Sigmoid colon (tissue), 7 donors: ENCODE data around the gene FRY. TPM values are rescaled to one million over a fixed set of nuclear protein-coding genes. Genes with fewer than 3 reads are reported as not detected.

Source experiments
- DNase-seq: peaks from one replicate; pipeline ENCODE4 v3.0.0-alpha.2; 2019
- H3K27ac ChIP-seq, 4 donors: fragments of 200-600 bp; sonication (generic); one replicate each; pipeline ENCODE4 v1.5.1; 2016 to 2019; ENCODE audit warnings: mild to moderate bottlenecking in 1 of 4
- H3K27me3 ChIP-seq, 3 donors: fragments of 200-600 bp; sonication (generic); one replicate each; pipeline ENCODE4 v1.5.1; 2019; ENCODE audit warnings: mild to moderate bottlenecking in 1 of 3
- H3K36me3 ChIP-seq, 4 donors: fragments of 200-600 bp; sonication (generic); one replicate each; pipeline ENCODE4 v1.5.1; 2016 to 2019
- H3K4me1 ChIP-seq, 4 donors: fragments of 200-600 bp; sonication (generic); one replicate each; pipeline ENCODE4 v1.5.1; 2017 to 2019
- H3K4me3 ChIP-seq, 4 donors: fragments of 200-600 bp; sonication (generic); one replicate each; pipeline ENCODE4 v1.5.1; 2017 to 2019; ENCODE audit warnings: mild to moderate bottlenecking in 2 of 4, moderate library complexity in 1 of 4
- H3K9me3 ChIP-seq, 4 donors: fragments of 200-600 bp in 3 of 4; sonication (generic) in 3 of 4; one replicate each; pipeline versions ENCODE4 v1.5.1 to v1.6.1; 2013 to 2019
- EP300 ChIP-seq, 4 donors: sonication (generic); formaldehyde crosslinking; IDR thresholded peaks; one replicate each; pipeline ENCODE4 v1.6.1; 2017; ENCODE audit warnings: antibody characterized with exemption in 4 of 4
- POLR2A ChIP-seq, 2 donors: fragments of 450-650 bp; IDR thresholded peaks; one replicate each; pipeline ENCODE4 v1.6.1; 2016; ENCODE audit warnings: antibody characterized with exemption in 2 of 2, mild to moderate bottlenecking in 2 of 2, moderate library complexity in 2 of 2
- POLR2AphosphoS5 ChIP-seq, 4 donors: sonication (generic); formaldehyde crosslinking; IDR thresholded peaks; one replicate each; pipeline ENCODE4 v1.6.1; 2017; ENCODE audit warnings: antibody characterized with exemption in 4 of 4
- WGBS, 2 donors: extraction: QIAGEN DNeasy Blood & Tissue Kit; methylation state at CpG; one replicate each; pipeline ENCODE4 v1.1.7; 2013; 5-methylcytosine and 5-hydroxymethylcytosine counted together
- intact Hi-C: fragments of 100-400 bp; cut with DNase I; formaldehyde crosslinking; loops from one replicate; pipeline ENCODE4 v1.15.1; 2023
- polyA plus RNA-seq, 3 donors: library from polyadenylated mRNA; stranded (reverse); fragments of 200-250 nt; gene quantifications; one replicate each; pipeline ENCODE4 v1.2.3, GENCODE V29; 2013
- total RNA-seq, 4 donors: library from RNA; depleted of rRNA; stranded (reverse); fragments of >200 nt; gene quantifications; one replicate each; pipeline ENCODE4 v1.1.0, GENCODE V29; 2016
- TF ChIP-seq, protein P1 (sequence below), 4 experiments: fragments of 450-650 bp in 3 of 4; fragments of 200-600 bp in 1 of 4; IDR thresholded peaks; one replicate each; pipeline ENCODE4 v1.5.1; 2016 to 2019; ENCODE audit warnings: antibody characterized with exemption in 4 of 4, mild to moderate bottlenecking in 3 of 4, moderate library complexity in 2 of 4
- donor health status: healthy with polysubstance abuse.
- donor health status: Bipolar disorder and iron deficiency.
- donor health status: healthy.

FRY gene
- total and polyA plus RNA-seq, 7 donors, result 1.4 to 118 (median 26.7) TPM

DNA sequence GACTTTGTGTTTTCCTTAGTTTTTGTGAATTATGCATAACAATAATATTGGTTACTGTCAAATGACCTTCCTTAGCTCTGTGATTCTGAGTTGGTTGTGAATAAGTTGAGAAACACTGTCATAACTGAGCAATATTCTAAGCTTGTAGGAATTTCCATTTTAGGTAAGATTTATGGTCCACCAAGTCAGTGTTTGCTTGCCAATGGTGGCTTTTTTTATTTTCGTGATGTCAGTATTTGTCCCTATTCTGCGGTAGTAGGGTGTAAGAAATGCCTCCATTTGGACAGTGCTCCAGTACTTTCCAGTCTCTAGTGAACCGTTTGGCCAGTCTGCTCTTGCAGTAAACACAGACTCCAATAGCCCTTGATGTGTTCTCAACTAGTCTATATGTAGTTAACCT lies 94.7 kb downstream of the FRY start:
- Histone ChIP-seq H3K27me3 (no peaks in the 10 kb centered on the region), H3K27ac (peak overlapping the region in 1 of 4 donors; percentile 34), H3K9me3 (no peaks in the 10 kb centered on the region), H3K36me3 (peaks cover 0 to 6% (median under 1%) of the 10 kb centered on the region in 4 donors), H3K4me3 (no peak overlapping the region), H3K4me1 (peaks cover 0 to 7% (median 0%) of the 10 kb centered on the region in 4 donors)
- no peak for DNase-seq
- intact Hi-C loops, result no loop called here
- no peak for TF ChIP-seq EP300 (IDR thresholded peaks at IDR 0.05)
- no peak for TF ChIP-seq POLR2AphosphoS5 (IDR thresholded peaks at IDR 0.05)
- no peak for TF ChIP-seq POLR2A (IDR thresholded peaks at IDR 0.05)
- TF ChIP-seq, protein P1, sequence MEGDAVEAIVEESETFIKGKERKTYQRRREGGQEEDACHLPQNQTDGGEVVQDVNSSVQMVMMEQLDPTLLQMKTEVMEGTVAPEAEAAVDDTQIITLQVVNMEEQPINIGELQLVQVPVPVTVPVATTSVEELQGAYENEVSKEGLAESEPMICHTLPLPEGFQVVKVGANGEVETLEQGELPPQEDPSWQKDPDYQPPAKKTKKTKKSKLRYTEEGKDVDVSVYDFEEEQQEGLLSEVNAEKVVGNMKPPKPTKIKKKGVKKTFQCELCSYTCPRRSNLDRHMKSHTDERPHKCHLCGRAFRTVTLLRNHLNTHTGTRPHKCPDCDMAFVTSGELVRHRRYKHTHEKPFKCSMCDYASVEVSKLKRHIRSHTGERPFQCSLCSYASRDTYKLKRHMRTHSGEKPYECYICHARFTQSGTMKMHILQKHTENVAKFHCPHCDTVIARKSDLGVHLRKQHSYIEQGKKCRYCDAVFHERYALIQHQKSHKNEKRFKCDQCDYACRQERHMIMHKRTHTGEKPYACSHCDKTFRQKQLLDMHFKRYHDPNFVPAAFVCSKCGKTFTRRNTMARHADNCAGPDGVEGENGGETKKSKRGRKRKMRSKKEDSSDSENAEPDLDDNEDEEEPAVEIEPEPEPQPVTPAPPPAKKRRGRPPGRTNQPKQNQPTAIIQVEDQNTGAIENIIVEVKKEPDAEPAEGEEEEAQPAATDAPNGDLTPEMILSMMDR (IDR thresholded peaks at IDR 0.05), result no peak
- WGBS, 2 donors, result 80 to 86% methylated on average over 3 of the region's 3 CpGs

DNA sequence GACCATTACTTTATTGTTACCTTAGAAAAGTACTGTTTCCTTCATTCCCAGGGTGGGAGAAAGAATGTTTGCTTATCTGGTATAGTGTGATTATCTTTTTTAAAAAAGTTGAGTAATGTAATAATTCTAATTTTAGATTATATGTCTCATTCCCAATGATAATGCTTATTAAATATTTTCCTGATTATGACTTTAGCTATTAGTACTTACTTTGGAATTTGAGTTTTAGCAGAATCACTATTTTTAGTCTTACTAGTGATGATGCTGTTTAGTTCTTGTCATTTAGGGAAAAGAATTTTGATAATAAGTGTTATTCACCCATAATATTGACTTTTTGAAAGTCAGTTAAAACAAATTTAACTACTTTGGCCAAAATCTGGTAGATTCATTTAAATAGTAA lies 95.2 kb downstream of the FRY start:
- Histone ChIP-seq H3K27ac (peak overlapping the region in 1 of 4 donors; percentile 34), H3K36me3 (peaks cover 0 to 6% (median 2%) of the 10 kb centered on the region in 4 donors), H3K9me3 (no peaks in the 10 kb centered on the region), H3K4me1 (peaks cover 0 to 7% (median 0%) of the 10 kb centered on the region in 4 donors), H3K4me3 (no peak overlapping the region), H3K27me3 (no peaks in the 10 kb centered on the region)
- TF ChIP-seq POLR2AphosphoS5 (IDR thresholded peaks at IDR 0.05) (no peak), EP300 (IDR thresholded peaks at IDR 0.05) (no peak), POLR2A (IDR thresholded peaks at IDR 0.05) (no peak)
- TF ChIP-seq, protein P1 (IDR thresholded peaks at IDR 0.05), result no peak
- intact Hi-C loops, result no loop called here
- DNase-seq, result no peak

GRCh38 chr13:32127691-32128090 lies 96.1 kb downstream of the FRY start:
- peaks cover 0 to 7% (median 0%) of the 10 kb centered on the region in 4 donors for H3K4me1 ChIP-seq
- intact Hi-C loops, result no loop called here
- no peak overlapping the region for H3K4me3 ChIP-seq
- TF ChIP-seq POLR2AphosphoS5 (IDR thresholded peaks at IDR 0.05) (no peak), EP300 (IDR thresholded peaks at IDR 0.05) (no peak), POLR2A (IDR thresholded peaks at IDR 0.05) (no peak)
- TF ChIP-seq, protein P1 (IDR thresholded peaks at IDR 0.05), result no peak
- no peaks in the 10 kb centered on the region for H3K27me3 ChIP-seq
- DNase-seq, result no peak
- H3K9me3 ChIP-seq, result no peaks in the 10 kb centered on the region
- 93% methylated on average over 7 of the region's 7 CpGs for WGBS, 2 donors
- no peak overlapping the region for H3K27ac ChIP-seq
- peaks cover 0 to 6% (median 2%) of the 10 kb centered on the region in 4 donors for H3K36me3 ChIP-seq

DNA sequence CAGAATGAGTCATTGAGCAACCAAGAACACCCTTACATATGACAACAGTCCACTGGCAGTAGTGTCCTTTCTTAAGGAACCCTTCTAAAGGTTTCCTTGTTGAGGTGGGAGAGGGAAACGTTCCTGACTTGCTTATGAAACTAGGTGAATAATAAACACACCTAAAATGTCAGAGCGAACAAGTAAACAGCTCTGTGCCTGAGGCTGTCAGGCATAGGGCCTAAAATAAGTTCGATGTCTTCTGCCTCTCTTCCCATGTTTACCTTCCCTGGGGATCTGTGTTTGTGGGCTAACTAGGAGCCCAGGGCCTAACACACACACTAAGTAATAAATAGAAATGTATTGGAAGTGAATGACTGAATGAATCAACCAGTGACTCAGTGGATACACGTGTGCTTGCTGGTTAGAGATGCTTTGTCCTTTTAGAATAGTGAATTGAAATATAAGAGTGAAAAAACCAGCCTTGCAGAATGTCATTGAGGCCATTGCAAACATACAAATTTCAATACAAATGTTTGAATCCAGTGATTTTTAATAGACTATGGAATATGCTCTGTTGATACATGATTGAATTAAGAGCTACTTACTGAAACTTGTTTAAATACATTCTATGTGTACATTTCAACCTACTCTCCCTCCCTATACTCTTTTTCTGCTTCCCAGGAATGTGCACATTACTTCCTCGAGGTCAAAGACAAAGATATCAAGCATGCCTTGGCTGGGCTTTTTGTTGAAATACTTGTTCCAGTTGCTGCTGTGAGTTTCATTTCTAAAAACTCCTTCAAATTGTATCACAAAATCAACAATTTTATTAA lies 102.9 kb downstream of the FRY start:
- Histone ChIP-seq H3K27me3 (no peaks in the 10 kb centered on the region), H3K27ac (peak overlapping the region in 3 of 4 donors; percentile 16 to 54 (median 53)), H3K4me3 (no peak overlapping the region), H3K36me3 (peaks cover 0 to 26% (median 0%) of the 10 kb centered on the region in 4 donors), H3K9me3 (no peaks in the 10 kb centered on the region), H3K4me1 (peaks cover 0 to 16% (median 0%) of the 10 kb centered on the region in 4 donors)
- WGBS, 2 donors, result 65 to 69% methylated on average over 5 of the region's 5 CpGs
- TF ChIP-seq, protein P1 (IDR thresholded peaks at IDR 0.05), result no peak
- TF ChIP-seq EP300 (IDR thresholded peaks at IDR 0.05) (no peak), POLR2A (IDR thresholded peaks at IDR 0.05) (no peak), POLR2AphosphoS5 (IDR thresholded peaks at IDR 0.05) (no peak)
- intact Hi-C loops, result no loop called here
- no peak for DNase-seq
